GM18873 (cell line): ENCODE measurements around the gene NRDC.

Source experiments
- ATAC-seq: cut with Tn5 transposase; IDR thresholded peaks from one replicate; pipeline ENCODE4 v1.9.1; 2021; ENCODE audit warnings: mild to moderate bottlenecking, moderate library complexity, moderate number of reproducible peaks; ENCODE audit not compliant: unreplicated experiment, low FRiP score

The NRDC gene, protein sequence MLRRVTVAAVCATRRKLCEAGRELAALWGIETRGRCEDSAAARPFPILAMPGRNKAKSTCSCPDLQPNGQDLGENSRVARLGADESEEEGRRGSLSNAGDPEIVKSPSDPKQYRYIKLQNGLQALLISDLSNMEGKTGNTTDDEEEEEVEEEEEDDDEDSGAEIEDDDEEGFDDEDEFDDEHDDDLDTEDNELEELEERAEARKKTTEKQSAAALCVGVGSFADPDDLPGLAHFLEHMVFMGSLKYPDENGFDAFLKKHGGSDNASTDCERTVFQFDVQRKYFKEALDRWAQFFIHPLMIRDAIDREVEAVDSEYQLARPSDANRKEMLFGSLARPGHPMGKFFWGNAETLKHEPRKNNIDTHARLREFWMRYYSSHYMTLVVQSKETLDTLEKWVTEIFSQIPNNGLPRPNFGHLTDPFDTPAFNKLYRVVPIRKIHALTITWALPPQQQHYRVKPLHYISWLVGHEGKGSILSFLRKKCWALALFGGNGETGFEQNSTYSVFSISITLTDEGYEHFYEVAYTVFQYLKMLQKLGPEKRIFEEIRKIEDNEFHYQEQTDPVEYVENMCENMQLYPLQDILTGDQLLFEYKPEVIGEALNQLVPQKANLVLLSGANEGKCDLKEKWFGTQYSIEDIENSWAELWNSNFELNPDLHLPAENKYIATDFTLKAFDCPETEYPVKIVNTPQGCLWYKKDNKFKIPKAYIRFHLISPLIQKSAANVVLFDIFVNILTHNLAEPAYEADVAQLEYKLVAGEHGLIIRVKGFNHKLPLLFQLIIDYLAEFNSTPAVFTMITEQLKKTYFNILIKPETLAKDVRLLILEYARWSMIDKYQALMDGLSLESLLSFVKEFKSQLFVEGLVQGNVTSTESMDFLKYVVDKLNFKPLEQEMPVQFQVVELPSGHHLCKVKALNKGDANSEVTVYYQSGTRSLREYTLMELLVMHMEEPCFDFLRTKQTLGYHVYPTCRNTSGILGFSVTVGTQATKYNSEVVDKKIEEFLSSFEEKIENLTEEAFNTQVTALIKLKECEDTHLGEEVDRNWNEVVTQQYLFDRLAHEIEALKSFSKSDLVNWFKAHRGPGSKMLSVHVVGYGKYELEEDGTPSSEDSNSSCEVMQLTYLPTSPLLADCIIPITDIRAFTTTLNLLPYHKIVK

DNA sequence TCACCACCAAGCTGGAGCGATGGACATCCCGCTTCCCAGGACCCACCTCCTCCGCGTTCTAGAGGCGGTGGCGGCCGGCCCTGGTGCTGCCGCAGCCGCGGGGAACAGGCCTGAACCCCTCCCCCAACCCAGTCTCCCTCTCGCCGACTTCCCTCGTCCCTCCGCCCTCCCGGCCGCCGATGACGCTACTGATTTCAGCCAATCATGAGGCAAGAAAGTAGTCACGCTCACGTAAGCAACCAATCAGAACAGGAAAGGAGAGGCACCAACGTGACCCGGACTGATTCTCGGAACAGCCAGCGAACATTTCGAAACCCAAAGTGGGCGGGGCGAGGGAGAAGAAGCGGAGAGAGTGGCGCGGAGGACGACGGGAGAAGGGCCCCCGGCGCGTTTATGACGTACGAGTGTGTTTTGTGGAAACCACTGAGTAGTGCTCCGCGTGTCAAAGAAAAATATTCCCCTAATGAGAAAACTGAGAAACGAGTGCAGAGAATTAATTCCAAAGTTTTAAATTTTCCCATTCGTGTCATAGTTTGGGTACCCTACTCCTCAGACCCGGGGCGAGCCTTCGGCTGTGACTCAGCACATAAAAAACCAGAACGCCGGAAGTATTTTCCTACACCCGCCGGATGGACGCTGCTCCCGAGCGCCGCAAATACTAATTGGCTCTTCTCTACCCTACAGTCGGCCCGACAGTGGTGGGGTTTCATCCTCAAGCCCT lies at the start of gene NRDC:
Gene NRDC (minus strand): TSS at position 112 of the 721 bp plus-strand sequence. CDS start 112 bp downstream, outside the sequence.
- ATAC-seq = peak; percentile 93

DNA sequence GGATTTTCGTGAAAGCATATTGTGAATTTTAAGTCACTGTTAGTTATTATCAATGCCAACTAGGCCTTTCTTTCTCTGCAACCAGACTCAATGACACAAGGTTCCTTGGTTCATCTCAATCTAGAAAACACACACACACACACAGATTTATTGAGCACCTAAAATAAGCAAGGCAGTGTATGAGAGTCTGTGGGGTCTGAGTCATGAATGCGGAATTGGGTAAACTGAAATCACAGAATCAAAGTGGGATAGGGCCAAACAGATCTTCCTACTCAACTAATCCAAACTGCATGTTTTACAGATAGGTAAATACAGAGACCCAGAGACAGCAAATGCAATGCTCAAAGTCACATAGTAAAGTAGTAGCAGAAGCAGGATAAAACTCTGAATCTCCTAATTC lies 48.5 kb upstream of the NRDC start:
- no peak for ATAC-seq

DNA sequence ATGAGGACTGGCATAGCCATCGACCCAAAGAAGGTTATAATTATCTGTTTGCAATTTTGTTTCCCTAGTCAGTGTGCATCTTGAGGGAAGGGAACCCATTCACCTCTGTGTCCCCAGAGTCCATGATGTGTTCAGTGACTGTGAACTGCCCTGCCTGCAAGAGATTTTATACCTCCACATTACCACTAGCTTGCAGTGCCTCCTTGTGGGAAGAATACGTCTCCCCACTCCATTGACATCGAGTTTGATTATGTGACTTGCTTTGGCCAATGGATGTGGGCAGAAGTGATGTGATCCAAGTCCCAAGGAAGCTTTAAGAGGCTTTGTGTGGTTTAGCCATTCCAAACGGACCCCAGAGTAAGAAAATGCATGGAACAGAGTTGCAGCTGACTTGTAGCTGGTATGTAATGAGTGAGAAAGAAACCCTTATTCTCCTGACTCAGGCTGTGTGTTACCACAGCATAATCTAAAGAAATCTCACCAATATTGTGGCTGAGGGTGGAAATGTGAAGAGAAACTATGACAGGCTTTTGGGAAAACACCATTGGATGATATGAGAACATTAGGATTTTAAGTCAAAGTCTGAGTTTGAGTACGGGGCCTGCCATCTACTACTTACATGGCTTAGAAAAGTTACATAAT lies 47.8 kb upstream of the NRDC start:
- ATAC-seq = no peak

DNA sequence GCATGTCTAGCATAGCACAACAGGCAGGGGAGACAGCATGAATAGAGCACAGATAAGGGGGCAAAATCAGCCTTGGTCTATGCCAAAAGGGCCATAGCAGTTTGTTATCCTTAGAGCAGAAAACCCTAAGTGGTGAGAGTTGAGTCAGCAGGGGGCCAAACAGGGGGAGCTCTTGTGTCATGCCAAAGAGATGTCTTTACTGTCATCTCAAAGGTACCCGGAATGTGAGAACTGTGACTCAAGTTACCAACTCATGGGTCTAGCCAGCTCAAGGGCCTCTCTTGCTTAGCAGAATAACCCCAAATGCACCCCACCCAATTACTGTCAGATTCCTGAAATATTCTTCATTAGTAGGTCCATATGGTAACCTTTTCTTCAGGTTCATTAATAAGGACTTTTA lies 45.9 kb upstream of the NRDC start:
- ATAC-seq = no peak

DNA sequence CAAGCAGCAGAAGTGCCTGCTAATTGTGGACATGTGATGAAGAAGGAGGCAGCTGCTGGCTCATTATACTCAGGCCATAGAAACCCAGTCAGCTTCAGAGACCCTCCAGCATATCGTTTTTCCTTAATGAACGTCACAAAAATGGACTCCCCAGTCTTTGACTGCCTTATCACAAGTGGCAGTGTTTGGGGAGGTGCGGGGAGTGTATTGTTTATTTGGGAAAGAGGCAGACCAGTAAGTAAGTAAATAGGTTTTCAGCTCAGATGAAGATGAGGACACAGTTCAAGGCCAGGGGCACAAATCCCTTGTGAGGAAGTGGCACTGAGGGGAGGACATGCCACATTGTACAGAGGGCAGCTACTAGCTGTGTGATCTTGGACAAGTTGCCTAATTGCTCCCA lies 43.5 kb upstream of the NRDC start:
- no peak for ATAC-seq

DNA sequence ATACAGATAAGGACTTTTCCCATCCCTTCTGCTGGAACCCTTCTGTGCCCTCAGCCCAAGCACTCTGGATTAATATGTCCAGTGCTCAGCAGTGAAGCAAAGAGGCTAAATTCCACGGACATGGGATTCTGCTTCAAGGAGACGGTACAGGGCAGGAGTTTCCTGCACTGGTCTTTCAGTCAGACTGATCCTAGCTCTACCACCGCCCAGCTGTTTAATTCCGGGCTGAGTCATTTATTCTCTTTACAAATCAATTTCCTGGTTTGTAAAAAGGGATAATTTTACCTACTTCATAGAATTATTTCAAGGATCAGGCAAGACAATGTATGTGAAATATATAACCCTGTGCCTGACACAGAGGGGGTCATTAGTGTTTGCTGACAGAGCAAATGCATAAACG lies 41.6 kb upstream of the NRDC start:
- no peak for ATAC-seq

DNA sequence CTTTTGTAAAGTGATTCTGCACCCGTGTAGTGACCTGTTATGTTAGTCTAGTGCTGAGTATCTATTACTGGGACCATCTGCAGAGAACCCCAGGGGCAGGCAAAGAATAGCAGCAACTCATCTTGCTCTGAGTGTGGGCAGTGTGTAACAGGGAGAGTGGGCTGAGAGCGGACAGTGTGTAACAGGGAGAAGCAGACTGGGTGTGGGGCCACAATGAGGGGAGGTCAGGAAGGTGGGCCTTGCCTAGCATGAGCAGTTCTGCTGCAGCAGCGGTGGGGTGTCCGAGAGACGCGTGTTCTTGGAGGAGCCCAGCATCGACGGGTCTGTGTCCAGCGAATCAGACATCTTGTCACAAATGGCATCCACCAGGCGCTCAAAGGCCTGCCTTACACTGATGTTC lies 41.2 kb upstream of the NRDC start:
- no peak for ATAC-seq

DNA sequence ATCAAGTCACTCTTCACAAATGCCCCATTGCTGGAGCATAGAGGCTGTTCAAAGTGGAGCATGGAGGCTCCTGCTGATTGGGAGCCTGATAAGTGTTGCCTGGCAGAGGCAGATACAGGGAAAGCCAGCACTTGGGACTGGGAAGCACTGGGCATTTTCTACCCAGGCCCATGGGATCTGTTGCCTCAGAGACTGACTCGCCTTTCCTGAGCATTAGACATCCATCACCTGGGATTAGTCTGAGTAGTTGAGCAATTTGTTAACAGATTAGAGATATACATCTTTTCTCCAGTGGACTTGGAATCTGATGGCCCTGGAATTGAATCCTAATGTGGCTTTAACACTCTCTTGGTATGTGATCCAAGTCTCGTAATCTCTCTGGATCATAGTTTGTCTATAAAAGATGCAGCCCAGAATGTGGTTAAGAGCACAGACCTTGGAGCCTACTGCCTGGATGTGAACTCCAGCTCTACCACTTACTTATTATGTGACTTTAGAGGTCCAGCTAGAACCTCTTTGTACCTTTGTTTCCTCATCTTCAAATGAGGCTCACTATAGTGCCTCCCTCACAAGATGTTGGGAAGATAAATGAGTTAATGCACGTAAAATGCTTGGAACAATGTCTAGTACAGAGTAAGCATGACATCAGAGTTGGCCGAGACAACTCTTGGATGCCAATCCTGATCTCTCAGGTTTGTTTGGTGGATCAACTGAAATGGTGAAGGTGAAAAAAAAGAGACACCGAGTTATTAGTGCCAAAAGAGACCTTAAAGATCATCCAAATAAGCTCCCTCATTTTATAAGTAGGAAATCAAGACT lies 38.3 kb upstream of the NRDC start:
- ATAC-seq = no peak

DNA sequence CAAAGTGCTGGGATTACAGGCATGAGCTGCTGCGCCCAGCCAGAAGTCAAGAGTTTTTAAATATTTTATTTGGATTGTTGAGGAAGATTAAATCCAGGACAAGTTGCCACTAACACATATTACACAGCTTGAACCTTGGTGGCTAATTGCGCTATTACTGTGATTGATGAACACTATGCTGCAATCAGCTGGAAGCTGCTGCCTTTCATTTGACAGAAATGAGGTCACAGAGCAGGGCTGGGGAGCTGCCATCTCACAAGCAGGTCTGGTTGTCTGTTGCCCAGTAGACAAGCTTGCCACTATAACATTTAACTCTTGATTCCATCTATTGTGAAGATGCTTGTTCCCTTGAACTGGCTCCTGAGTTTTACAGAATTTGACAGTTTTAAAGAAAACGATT lies 37.4 kb upstream of the NRDC start:
- no peak for ATAC-seq

DNA sequence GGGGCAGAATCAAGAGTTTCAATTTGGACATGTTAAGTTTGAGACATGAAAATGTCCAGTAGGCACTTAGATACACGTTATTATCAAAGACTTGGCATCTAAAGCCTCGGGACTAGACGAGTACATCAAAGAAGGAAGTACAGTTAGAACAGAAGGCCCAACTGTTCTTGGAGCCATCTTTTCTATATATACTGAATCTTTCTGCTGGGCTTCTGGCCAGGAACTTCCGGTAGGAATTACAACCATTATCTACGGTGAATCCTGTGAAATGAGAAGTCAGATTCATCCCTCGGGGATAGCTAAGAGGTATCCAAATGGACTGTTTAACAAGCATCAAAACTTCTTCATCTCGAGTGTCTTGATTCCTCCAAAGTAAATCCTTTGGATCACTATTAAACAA lies 34.4 kb upstream of the NRDC start:
- no peak for ATAC-seq

DNA sequence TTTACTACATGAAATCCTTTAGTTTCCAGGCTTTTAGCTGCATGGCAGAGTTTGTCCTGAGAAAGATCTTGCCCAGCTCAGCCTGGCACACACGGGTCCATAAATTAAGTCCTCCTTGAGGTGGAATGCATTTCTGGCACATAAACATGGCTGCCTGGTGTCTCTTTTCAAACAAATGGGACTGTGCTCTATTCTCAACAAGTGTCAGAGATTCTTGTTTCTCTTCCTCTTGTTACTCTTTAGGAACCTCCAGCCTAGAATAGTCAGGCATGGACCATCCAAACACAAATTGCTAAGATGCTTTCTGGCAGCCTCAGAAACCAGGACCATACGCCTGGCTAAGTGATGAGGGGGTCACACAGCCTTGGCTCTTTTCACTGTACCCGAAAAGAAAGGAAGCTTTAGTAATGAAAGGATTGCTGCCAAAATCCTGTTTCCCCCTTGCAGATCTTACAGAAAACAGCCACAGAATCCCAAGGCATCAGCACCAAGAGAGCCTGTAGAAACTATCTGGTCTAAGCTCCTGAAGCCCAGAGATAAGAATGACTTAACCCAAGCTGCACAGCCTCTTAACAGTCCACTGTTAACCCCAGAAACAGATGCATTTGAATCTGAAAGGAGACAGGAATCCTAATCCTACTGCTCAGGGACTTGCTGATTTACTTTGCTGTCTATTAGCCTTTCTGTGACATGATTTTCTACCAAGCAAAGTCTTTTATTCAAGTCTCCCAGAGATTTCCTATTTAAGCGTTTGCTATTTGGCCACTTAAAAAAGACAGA lies 31.9 kb upstream of the NRDC start:
- ATAC-seq = no peak

DNA sequence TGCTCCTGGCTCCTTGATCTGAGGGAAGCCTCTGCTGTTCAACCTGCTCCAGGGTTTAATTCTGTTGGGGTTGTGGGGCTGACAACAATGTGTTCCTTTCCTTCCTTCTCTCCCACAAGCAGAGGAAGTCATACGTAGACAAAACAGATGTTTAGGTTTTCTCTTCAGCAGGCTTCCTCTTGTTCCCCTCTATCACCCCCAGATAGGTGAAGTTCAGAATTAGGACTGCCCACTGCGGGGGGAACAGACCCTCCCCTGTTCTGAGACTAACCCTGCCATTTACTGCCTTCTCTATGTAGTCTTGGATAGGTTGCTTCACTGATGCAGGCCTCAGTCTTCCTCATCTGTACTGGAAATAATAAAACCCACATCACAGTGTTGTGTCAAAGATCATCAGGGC lies 30.0 kb upstream of the NRDC start:
- no peak for ATAC-seq

DNA sequence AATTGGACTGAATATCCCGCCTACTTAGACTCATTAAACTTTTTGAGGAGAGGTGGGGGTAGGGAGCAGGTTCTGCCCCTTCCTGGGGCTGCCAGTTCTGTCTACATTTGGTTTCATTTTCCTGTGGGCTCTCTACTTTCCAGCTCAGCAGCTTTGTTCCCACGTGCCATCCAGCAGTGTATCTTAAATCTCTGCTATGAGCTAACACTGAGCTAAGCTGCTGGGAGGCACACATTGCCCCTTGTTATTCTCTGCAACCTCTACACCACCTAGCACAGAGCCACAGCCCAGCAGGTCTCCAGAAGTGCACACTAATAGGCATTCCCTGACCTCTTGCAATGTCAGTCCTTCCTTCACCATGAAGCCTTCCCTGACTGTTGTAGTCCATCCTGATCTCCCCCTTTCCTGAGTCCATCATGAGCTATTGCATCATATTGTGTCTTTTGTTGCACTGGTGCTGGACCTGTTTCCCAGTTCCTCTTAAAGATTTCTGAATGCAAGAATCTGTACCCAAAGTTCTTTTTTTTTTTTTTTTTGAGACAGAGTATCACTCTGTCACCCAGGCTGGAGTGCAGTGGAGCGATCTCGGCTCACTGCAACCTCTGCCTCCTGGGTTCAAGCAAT lies 28.7 kb upstream of the NRDC start:
- no peak for ATAC-seq

DNA sequence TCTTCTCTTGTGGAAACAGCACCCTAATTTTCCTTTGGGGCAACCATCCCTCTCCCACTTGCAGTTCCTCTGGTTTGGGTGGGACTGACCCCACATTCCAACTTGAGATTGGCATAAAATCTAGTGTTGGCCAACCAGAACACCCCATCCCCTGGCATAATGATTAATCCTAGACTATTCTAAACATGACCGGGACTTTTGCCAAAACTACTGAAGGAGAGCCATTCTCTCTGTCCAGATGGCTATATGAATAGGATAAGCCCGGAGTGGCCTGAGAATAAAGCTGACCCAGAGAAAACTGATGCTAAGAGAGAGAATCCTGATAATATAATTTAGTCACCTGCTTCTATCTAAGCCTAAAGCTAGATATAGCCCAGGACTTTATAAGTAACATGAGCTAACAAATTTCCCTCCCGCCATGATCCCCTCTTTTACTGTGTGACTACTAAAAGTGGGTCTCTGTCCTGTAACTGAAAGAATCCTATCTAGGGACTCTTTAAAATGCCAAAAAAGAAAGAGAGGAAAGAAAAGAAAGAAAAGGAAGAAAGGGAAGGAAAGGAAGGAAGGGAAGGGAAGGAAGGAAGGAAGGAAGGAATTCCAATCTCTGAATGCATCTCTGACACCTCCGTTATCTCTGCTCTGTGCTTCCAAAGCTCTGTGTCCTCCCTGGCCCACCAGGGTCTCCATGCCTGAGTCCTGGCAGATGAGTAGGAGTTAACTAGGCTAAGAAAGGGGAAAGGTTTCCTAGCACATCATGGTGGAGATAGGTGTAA lies 28.0 kb upstream of the NRDC start:
- ATAC-seq = no peak

DNA sequence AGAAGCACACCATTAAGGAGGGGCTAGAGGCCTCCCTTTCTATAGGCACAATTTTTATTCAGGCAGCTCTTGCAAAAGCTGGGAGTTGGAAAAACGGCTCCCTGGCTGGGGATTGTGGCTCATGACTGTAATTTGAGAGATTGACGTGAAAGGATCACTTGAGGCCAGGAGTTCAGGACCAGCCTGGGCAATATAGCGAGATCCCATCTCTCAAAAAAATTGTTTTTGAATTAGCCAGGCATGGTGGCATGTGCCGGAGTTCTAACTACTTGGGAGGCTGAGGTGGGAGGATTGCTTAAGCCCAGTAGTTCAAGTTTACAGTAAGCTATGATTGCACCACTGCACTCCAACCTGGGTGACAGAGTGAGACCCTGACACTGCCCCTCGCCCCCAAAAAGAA lies 23.9 kb upstream of the NRDC start:
- no peak for ATAC-seq

DNA sequence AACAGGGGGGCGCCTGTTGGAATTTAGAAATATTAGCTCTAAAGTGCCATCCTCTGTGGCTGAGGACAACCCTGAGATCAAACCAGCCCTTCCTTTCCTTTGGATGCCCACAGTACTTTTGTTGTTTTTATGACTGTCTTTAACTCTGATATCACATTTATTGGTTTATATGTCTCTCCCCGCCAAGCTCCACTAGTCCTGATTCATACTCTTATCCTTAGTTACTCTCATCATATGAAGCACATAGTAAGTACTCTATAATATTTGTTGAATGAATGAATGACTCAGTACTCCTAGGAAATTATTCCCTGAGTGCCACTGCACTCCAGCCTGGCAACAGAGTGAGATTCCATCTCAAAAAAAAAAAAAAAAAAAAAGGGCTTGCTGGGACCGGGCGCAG lies 22.6 kb upstream of the NRDC start:
- ATAC-seq = no peak

DNA sequence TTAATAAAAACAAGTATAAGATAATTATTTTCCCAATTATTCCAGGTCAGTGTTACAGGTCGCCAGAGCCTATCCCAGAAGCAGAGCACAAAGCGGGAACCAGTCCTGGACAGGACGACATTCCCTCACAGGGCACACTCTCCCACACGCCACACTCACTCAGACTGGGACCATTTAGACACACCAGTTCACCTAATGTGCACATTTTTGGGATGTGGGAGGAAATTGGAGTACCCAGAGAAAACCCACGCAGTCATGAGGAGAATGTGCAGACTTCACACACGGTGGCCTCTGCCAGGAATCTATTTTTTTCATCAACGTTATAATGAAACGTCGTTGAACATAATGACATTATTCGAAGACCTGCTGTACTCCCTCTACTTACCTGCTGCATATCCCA lies 20.5 kb upstream of the NRDC start:
- ATAC-seq = no peak
